DMS79 (cell line): ENCODE results near the gene CTSD.

Experiments
- DNase-seq: peaks from one replicate; lab custom pipeline; 2025; lab: John Stamatoyannopoulos, UW

CTSD gene

GRCh38 chr11:1744891-1745700, 18.6 kb downstream of the CTSD start:
- no peak for DNase-seq

GRCh38 chr11:1744137-1744886, 19.4 kb downstream of the CTSD start:
- no peak for DNase-seq

- no peak for DNase-seq
Observed at GRCh38 chr11:1743585-1744136, 20.1 kb downstream of the CTSD start.

- DNase-seq = no peak
Observed at GRCh38 chr11:1742869-1743584, 20.7 kb downstream of the CTSD start.

- DNase-seq = no peak
Observed at GRCh38 chr11:1742371-1742770, 21.4 kb downstream of the CTSD start.

- DNase-seq = no peak
Observed at GRCh38 chr11:1741741-1742140, 22.0 kb downstream of the CTSD start.

GRCh38 chr11:1740786-1741530, 22.8 kb downstream of the CTSD start:
- DNase-seq = no peak

- DNase-seq = no peak
Observed at GRCh38 chr11:1739576-1739975, 24.2 kb downstream of the CTSD start.

GRCh38 chr11:1738380-1738779, 25.3 kb downstream of the CTSD start:
- DNase-seq = no peak

- no peak for DNase-seq
Observed at GRCh38 chr11:1737080-1737757, 26.5 kb downstream of the CTSD start.

GRCh38 chr11:1736447-1736992, 27.2 kb downstream of the CTSD start:
- DNase-seq = no peak

GRCh38 chr11:1735271-1735670, 28.5 kb downstream of the CTSD start:
- DNase-seq = no peak

GRCh38 chr11:1734641-1735081, 29.1 kb downstream of the CTSD start:
- no peak for DNase-seq

GRCh38 chr11:1733716-1734640, 29.7 kb downstream of the CTSD start:
- no peak for DNase-seq

GRCh38 chr11:1733009-1733715, 30.6 kb downstream of the CTSD start:
- no peak for DNase-seq

GRCh38 chr11:1732418-1733008, 31.2 kb downstream of the CTSD start:
- DNase-seq = no peak

GRCh38 chr11:1731451-1732059, 32.2 kb downstream of the CTSD start:
- no peak for DNase-seq

- no peak for DNase-seq
Observed at GRCh38 chr11:1730059-1730629, 33.6 kb downstream of the CTSD start.
